GM06990 (cell line): ENCODE results near the gene HNRNPM.

Source experiments
- DNase-seq: peaks from one replicate; pipeline ENCODE4 v3.0.0-alpha.2; 2011; ENCODE audit not compliant: insufficient read length; ENCODE audit errors: extremely low read depth
- H3K27me3 ChIP-seq: replicated peaks from 2 replicates; pipeline ENCODE4 v1.6.0; 2011; ENCODE audit warnings: low read length; ENCODE audit not compliant: control insufficient read depth, insufficient read depth
- H3K36me3 ChIP-seq: 2 replicates; pipeline ENCODE4 v1.5.1; 2011; ENCODE audit warnings: low read length; ENCODE audit not compliant: control insufficient read depth, insufficient read depth
- H3K4me3 ChIP-seq: replicated peaks from 2 replicates; pipeline ENCODE4 v1.5.1; 2011; ENCODE audit warnings: low read depth, mild to moderate bottlenecking, control low read depth, low read length
- CTCF ChIP-seq: IDR thresholded peaks from 2 replicates; pipeline ENCODE4 v1.5.1; 2011; ENCODE audit warnings: low read length, control low read depth, mild to moderate bottlenecking, inconsistent platforms; ENCODE audit not compliant: insufficient read depth, poor library complexity, severe bottlenecking

The HNRNPM gene

GRCh38 chr19:8530061-8530679 lies 85.4 kb downstream of the HNRNPM start:
- DNase-seq: no peak
- Histone ChIP-seq H3K27me3 (no peaks in the 10 kb centered on the region), H3K4me3 (no peak overlapping the region), H3K36me3 (no peaks in the 10 kb centered on the region)
- TF ChIP-seq CTCF: no peak

GRCh38 chr19:8531470-8531869 lies 86.7 kb downstream of the HNRNPM start:
- Histone ChIP-seq H3K4me3 (no peak overlapping the region), H3K36me3 (no peaks in the 10 kb centered on the region), H3K27me3 (no peaks in the 10 kb centered on the region)
- no peak for TF ChIP-seq CTCF
- DNase-seq: no peak

- Histone ChIP-seq H3K27me3 (no peaks in the 10 kb centered on the region), H3K4me3 (no peak overlapping the region), H3K36me3 (no peaks in the 10 kb centered on the region)
- TF ChIP-seq CTCF: no peak
- no peak for DNase-seq
These were observed 87.5 kb downstream of the HNRNPM start for GRCh38 chr19:8532225-8532624.

- Histone ChIP-seq H3K4me3 (no peak overlapping the region), H3K27me3 (no peaks in the 10 kb centered on the region), H3K36me3 (no peaks in the 10 kb centered on the region)
- TF ChIP-seq CTCF: no peak
- no peak for DNase-seq
These were observed 91.5 kb downstream of the HNRNPM start for GRCh38 chr19:8536282-8536681.

- no peaks in the 10 kb centered on the region for H3K36me3 ChIP-seq
- TF ChIP-seq CTCF: no peak
- no peak overlapping the region for H3K4me3 ChIP-seq
- H3K27me3 ChIP-seq: no peaks in the 10 kb centered on the region
- DNase-seq: no peak
These were observed 92.3 kb downstream of the HNRNPM start for GRCh38 chr19:8537099-8537498.
